Neuronal stem cell (in vitro differentiated cells): ENCODE results near the gene ZNF606.
"Not testable (repeated sequence)": the region's sequence is repeated elsewhere in the genome, so short reads cannot be mapped to it uniquely, and the experiment has no call there.

Experiments used
- DNase-seq: peaks from one replicate; pipeline ENCODE4 v3.0.0-alpha.2; 2013; ENCODE audit warnings: low spot score
- H2AFZ ChIP-seq: one replicate; pipeline ENCODE4 v1.6.1; 2013; ENCODE audit warnings: mild to moderate bottlenecking, low read length, inconsistent platforms
- H2AK5ac ChIP-seq: 2 replicates; pipeline ENCODE4 v1.6.1; 2013; ENCODE audit warnings: low read depth, mild to moderate bottlenecking, inconsistent platforms, low read length, moderate library complexity, mixed read lengths
- H2BK120ac ChIP-seq: 2 replicates; pipeline ENCODE4 v1.6.1; 2013; ENCODE audit warnings: low read depth, mild to moderate bottlenecking, inconsistent platforms, low read length, moderate library complexity, mixed read lengths
- H2BK12ac ChIP-seq: one replicate; pipeline ENCODE4 v1.6.1; 2013; ENCODE audit warnings: low read length, inconsistent platforms
- H2BK15ac ChIP-seq: 2 replicates; pipeline ENCODE4 v1.6.1; 2013; ENCODE audit warnings: mild to moderate bottlenecking, low read length, inconsistent platforms, mixed read lengths
- H2BK5ac ChIP-seq: one replicate; pipeline ENCODE4 v1.6.1; 2013; ENCODE audit warnings: inconsistent platforms, mild to moderate bottlenecking, low read length, moderate library complexity
- H3K14ac ChIP-seq: one replicate; pipeline ENCODE4 v1.6.1; 2013; ENCODE audit warnings: low read length, inconsistent platforms
- H3K18ac ChIP-seq: 2 replicates; pipeline ENCODE4 v1.6.1; 2013; ENCODE audit warnings: low read length, inconsistent platforms
- H3K23ac ChIP-seq: 2 replicates; pipeline ENCODE4 v1.6.1; 2013; ENCODE audit warnings: low read depth, mild to moderate bottlenecking, mixed read lengths, low read length, inconsistent platforms; ENCODE audit not compliant: poor library complexity
- H3K27ac ChIP-seq: replicated peaks from 3 replicates; pipeline ENCODE4 v1.5.1; 2013; ENCODE audit warnings: low read length, inconsistent platforms
- H3K27me3 ChIP-seq, 3 experiments: 2 replicates each; pipeline ENCODE4 v1.6.1; 2013; ENCODE audit warnings: low read length in 3 of 3, mild to moderate bottlenecking in 2 of 3, inconsistent platforms in 1 of 3, low read depth in 1 of 3, mixed read lengths in 1 of 3, moderate library complexity in 1 of 3; ENCODE audit not compliant: control insufficient read depth in 3 of 3, insufficient read depth in 3 of 3
- H3K36me3 ChIP-seq, 2 donors: replicated peaks in 1 of 2; 2 replicates each; pipeline ENCODE4 v1.6.1; 2013; ENCODE audit warnings: low read length in 2 of 2; ENCODE audit not compliant: control insufficient read depth in 2 of 2, insufficient read depth in 2 of 2
- H3K4ac ChIP-seq: 2 replicates; pipeline ENCODE4 v1.6.1; 2013; ENCODE audit warnings: inconsistent platforms, mild to moderate bottlenecking, low read length, moderate library complexity
- H3K4me1 ChIP-seq, 2 donors: 1 replicate in 1 of 2; 2 replicates in 1 of 2; pipeline ENCODE4 v1.6.1; 2013; ENCODE audit warnings: low read length in 2 of 2, low read depth in 1 of 2; ENCODE audit not compliant: control insufficient read depth in 2 of 2, insufficient read depth in 1 of 2
- H3K4me2 ChIP-seq: one replicate; pipeline ENCODE4 v1.6.1; 2013; ENCODE audit warnings: mild to moderate bottlenecking, low read length, inconsistent platforms; ENCODE audit not compliant: insufficient read depth, poor library complexity, severe bottlenecking
- H3K4me3 ChIP-seq, 2 donors: 2 replicates each; pipeline ENCODE4 v1.5.1; 2013; ENCODE audit warnings: low read length in 2 of 2, mild to moderate bottlenecking in 2 of 2, inconsistent platforms in 1 of 2, moderate library complexity in 1 of 2
- H3K79me1 ChIP-seq: one replicate; pipeline ENCODE4 v1.6.1; 2013; ENCODE audit warnings: low read depth, mild to moderate bottlenecking, inconsistent platforms, low read length, moderate library complexity
- H3K9ac ChIP-seq: one replicate; pipeline ENCODE4 v1.6.1; 2013; ENCODE audit warnings: mild to moderate bottlenecking, low read depth, low read length, inconsistent platforms; ENCODE audit not compliant: poor library complexity
- H3K9me3 ChIP-seq, 2 donors: replicated peaks in 1 of 2; 2 replicates each; pipeline versions ENCODE3 to v1.6.1; 2013; ENCODE audit warnings: low read length in 2 of 2, mild to moderate bottlenecking in 2 of 2, inconsistent platforms in 1 of 2, low read depth in 1 of 2, mixed read lengths in 1 of 2, moderate library complexity in 1 of 2; ENCODE audit not compliant: control insufficient read depth in 2 of 2, insufficient read depth in 1 of 2
- H4K8ac ChIP-seq: one replicate; pipeline ENCODE4 v1.6.1; 2013; ENCODE audit warnings: low read depth, mild to moderate bottlenecking, inconsistent platforms, low read length, moderate library complexity
- H4K91ac ChIP-seq: one replicate; pipeline ENCODE4 v1.6.1; 2013; ENCODE audit warnings: low read length, low read depth, mild to moderate bottlenecking, inconsistent platforms; ENCODE audit not compliant: poor library complexity
- WGBS, 2 donors: extraction: QIAGEN DNeasy Blood & Tissue Kit; methylation state at CpG; one replicate each; pipeline ENCODE4 v1.1.7; 2013; ENCODE audit warnings: missing lambda C conversion rate in 2 of 2, mixed read lengths in 1 of 2; ENCODE audit not compliant: insufficient read length in 2 of 2, insufficient replicate concordance in 1 of 2; ENCODE audit errors: extremely low coverage in 2 of 2; 5-methylcytosine and 5-hydroxymethylcytosine counted together

The ZNF606 gene

GRCh38 chr19:58009666-58010301, 7.2 kb upstream of the ZNF606 start:
- peaks cover 3% of the 10 kb centered on the region for H3K79me1 ChIP-seq
- peaks cover 22 to 39% of the 10 kb centered on the region in 2 donors for H3K36me3 ChIP-seq
- peak overlapping the region in 1 of 2 donors; percentile 70 for H3K4me3 ChIP-seq
- no peaks in the 10 kb centered on the region for H3K4me1 ChIP-seq
- no peak overlapping the region for H2AFZ ChIP-seq
- H2BK12ac ChIP-seq = no peak overlapping the region
- H2BK5ac ChIP-seq = no peak overlapping the region
- H3K27me3 ChIP-seq = no peaks in the 10 kb centered on the region
- no CpG with 5 or more reads among the region's 41 CpGs for WGBS, 2 donors
- H3K18ac ChIP-seq = peak overlapping the region; percentile 48
- H4K8ac ChIP-seq = no peak overlapping the region
- H2BK120ac ChIP-seq = no peak overlapping the region
- H3K14ac ChIP-seq = peak overlapping the region; percentile 14
- peak overlapping the region; percentile 84 for H3K9ac ChIP-seq
- peak; percentile 29 for DNase-seq
- H3K23ac ChIP-seq = peak overlapping the region; percentile 99
- peak overlapping the region; percentile 23 for H3K27ac ChIP-seq
- H4K91ac ChIP-seq = no peak overlapping the region
- H3K4ac ChIP-seq = no peak overlapping the region
- H3K4me2 ChIP-seq = peak overlapping the region; percentile 40
- H3K9me3 ChIP-seq = peaks cover 41 to 86% of the 10 kb centered on the region in 2 donors
- H2AK5ac ChIP-seq = no peak overlapping the region
- no peak overlapping the region for H2BK15ac ChIP-seq

DNA sequence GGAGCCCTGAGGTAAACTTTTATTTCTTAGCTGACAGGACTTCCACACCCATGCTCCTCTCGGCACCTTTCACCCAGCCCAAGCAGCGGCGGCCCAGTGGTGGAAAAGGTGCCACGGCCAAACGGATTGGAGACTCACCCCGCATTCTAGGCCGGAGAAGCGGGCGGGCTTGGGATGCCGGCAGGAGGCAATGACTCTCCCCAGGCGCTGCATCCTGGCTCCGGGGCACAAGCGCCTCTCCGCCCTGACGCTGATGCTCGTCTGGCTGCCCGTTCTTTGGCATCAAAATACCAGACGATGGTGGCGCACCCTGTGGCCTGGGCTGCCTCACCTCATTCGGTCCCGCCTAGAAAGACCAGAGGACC, 6.7 kb upstream of the ZNF606 start:
- no peak overlapping the region for H2AFZ ChIP-seq
- peaks cover 3% of the 10 kb centered on the region for H3K79me1 ChIP-seq
- H3K9ac ChIP-seq = peak overlapping the region; percentile 84
- peak overlapping the region; percentile 99 for H3K23ac ChIP-seq
- no peak overlapping the region for H3K14ac ChIP-seq
- no peaks in the 10 kb centered on the region for H3K4me1 ChIP-seq
- peak overlapping the region in 1 of 2 donors; percentile 70 for H3K4me3 ChIP-seq
- no peak overlapping the region for H3K18ac ChIP-seq
- no peaks in the 10 kb centered on the region for H3K27me3 ChIP-seq
- no peak overlapping the region for H3K27ac ChIP-seq
- H4K8ac ChIP-seq = no peak overlapping the region
- peak overlapping the region; percentile 46 for H2AK5ac ChIP-seq
- H4K91ac ChIP-seq = no peak overlapping the region
- H3K9me3 ChIP-seq = peaks cover 45 to 89% of the 10 kb centered on the region in 2 donors
- no peak overlapping the region for H2BK5ac ChIP-seq
- no peak overlapping the region for H2BK120ac ChIP-seq
- WGBS, 2 donors = no CpG with 5 or more reads among the region's 21 CpGs
- DNase-seq = no peak
- no peak overlapping the region for H2BK15ac ChIP-seq
- no peak overlapping the region for H3K4ac ChIP-seq
- peak overlapping the region; percentile 40 for H3K4me2 ChIP-seq
- peaks cover 26 to 44% of the 10 kb centered on the region in 2 donors for H3K36me3 ChIP-seq
- no peak overlapping the region for H2BK12ac ChIP-seq

DNA sequence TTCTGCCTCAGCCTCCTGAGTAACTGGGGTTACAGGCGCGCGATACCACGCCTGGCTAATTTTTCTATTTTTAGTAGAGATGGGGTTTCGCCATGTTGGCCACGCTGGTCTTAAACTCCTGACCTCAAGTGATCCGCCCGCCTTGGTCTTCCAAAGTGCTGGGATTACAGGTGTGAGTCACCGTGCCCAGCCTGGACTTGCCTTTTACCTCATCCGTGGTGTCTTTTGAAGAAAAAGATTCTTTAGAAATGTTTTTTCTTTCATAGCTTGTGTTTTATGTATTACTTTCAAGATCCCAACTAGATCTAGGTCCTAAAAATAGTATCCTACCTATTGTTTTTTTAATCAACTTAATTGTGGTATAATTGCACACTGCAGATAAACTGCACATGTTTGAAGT, 6.3 kb upstream of the ZNF606 start:
- no CpG with 5 or more reads among the region's 10 CpGs for WGBS, 2 donors
- not testable (repeated sequence) for H2BK15ac ChIP-seq, H4K91ac ChIP-seq, H2BK120ac ChIP-seq, H4K8ac ChIP-seq, H3K4me3 ChIP-seq, H3K27ac ChIP-seq, H3K4me2 ChIP-seq, H3K4ac ChIP-seq, H2AK5ac ChIP-seq, H3K23ac ChIP-seq, H3K4me1 ChIP-seq, H3K9ac ChIP-seq, H3K27me3 ChIP-seq, H3K79me1 ChIP-seq, DNase-seq, H2BK5ac ChIP-seq, H2AFZ ChIP-seq, H3K18ac ChIP-seq, H3K14ac ChIP-seq, H2BK12ac ChIP-seq
- peaks cover 49 to 90% of the 10 kb centered on the region in 2 donors for H3K9me3 ChIP-seq
- peaks cover 29 to 48% of the 10 kb centered on the region in 2 donors for H3K36me3 ChIP-seq

DNA sequence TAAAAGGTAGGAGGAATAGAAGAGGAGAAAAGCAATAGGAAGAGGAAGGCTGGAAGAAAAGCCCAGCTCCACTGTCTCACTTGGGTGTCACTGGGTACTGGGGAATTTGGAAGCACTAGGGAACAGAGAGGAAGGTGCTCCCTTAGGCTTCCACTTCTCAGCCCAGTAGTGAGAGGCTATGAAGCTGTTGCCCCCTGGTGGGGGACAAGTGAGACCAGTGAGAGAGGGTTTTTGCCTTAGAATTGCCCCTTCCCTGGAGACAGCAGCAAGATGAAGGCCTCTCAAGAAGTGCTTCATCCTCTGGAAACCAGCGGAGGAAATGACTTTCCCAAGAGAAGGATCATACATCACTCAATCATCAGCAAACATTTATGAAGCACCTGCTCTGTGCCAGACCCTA, 4.7 kb upstream of the ZNF606 start:
- H3K4me2 ChIP-seq = no peak overlapping the region
- H3K9ac ChIP-seq = no peak overlapping the region
- peaks cover 3% of the 10 kb centered on the region for H3K79me1 ChIP-seq
- H2BK5ac ChIP-seq = no peak overlapping the region
- no peak overlapping the region for H2BK15ac ChIP-seq
- H4K91ac ChIP-seq = no peak overlapping the region
- no peak overlapping the region for H3K14ac ChIP-seq
- no peak overlapping the region for H3K27ac ChIP-seq
- DNase-seq = no peak
- no peak overlapping the region for H2BK120ac ChIP-seq
- H2BK12ac ChIP-seq = no peak overlapping the region
- no peak overlapping the region for H3K4ac ChIP-seq
- no CpG with 5 or more reads among the region's 1 CpG for WGBS, 2 donors
- H3K9me3 ChIP-seq = peaks cover 42 to 83% of the 10 kb centered on the region in 2 donors
- H3K23ac ChIP-seq = no peak overlapping the region
- no peak overlapping the region for H4K8ac ChIP-seq
- no peak overlapping the region for H2AK5ac ChIP-seq
- H2AFZ ChIP-seq = no peak overlapping the region
- no peak overlapping the region for H3K18ac ChIP-seq
- H3K27me3 ChIP-seq = no peaks in the 10 kb centered on the region
- peaks cover 0 to 2% of the 10 kb centered on the region in 2 donors for H3K4me1 ChIP-seq
- no peak overlapping the region for H3K4me3 ChIP-seq
- H3K36me3 ChIP-seq = peaks cover 19 to 52% of the 10 kb centered on the region in 2 donors
